Stimulated activated memory B cell treated with anti-CD40 and anti-IgM and Interleukin-4, amounts not matched to agents 10 μg/mL and 1 μg/mL and 100 μg/mL, for 72 hours (primary cell): ENCODE data around the gene RNF150.

ENCODE experiments used
- ATAC-seq: fragments of 150-1000 bp; cut with Tn5 transposase; 2 replicates; pipeline ENCODE4 v1.10.0; 2021
- H3K27ac Mint-ChIP-seq: one replicate; pipeline ENCODE4 v1.8.0; 2022; ENCODE audit warnings: mild to moderate bottlenecking, mixed read lengths
- H3K27me3 Mint-ChIP-seq: one replicate; pipeline ENCODE4 v1.8.0; 2022; ENCODE audit warnings: mixed read lengths
- H3K36me3 Mint-ChIP-seq: one replicate; pipeline ENCODE4 v1.8.0; 2022; ENCODE audit warnings: mixed read lengths
- H3K4me1 Mint-ChIP-seq: one replicate; pipeline ENCODE4 v1.8.0; 2022; ENCODE audit warnings: mixed read lengths
- H3K4me3 Mint-ChIP-seq: one replicate; pipeline ENCODE4 v1.8.0; 2022; ENCODE audit warnings: mild to moderate bottlenecking, moderate library complexity, mixed read lengths
- H3K9me3 Mint-ChIP-seq: one replicate; pipeline ENCODE4 v1.8.0; 2022; ENCODE audit warnings: mixed read lengths

The RNF150 gene

GRCh38 chr4:140963883-140964282 lies 169.4 kb downstream of the RNF150 start:
- H3K4me3 Mint-ChIP-seq, result no peak overlapping the region
- no peak overlapping the region for H3K27ac Mint-ChIP-seq
- no peak for ATAC-seq
- no peaks in the 10 kb centered on the region for H3K9me3 Mint-ChIP-seq
- H3K36me3 Mint-ChIP-seq, result no peaks in the 10 kb centered on the region
- no peaks in the 10 kb centered on the region for H3K27me3 Mint-ChIP-seq
- no peaks in the 10 kb centered on the region for H3K4me1 Mint-ChIP-seq

- Mint-ChIP-seq H3K4me1 (no peaks in the 10 kb centered on the region), H3K9me3 (peaks cover 5% of the 10 kb centered on the region)
- no peak for ATAC-seq
These were observed 177.6 kb downstream of the RNF150 start for GRCh38 chr4:140955641-140956040.

GRCh38 chr4:140952717-140953116 lies 180.6 kb downstream of the RNF150 start:
- H3K36me3 Mint-ChIP-seq, result no peaks in the 10 kb centered on the region
- H3K4me1 Mint-ChIP-seq, result no peaks in the 10 kb centered on the region
- H3K27me3 Mint-ChIP-seq, result peaks cover 8% of the 10 kb centered on the region
- H3K27ac Mint-ChIP-seq, result no peak overlapping the region
- no peak overlapping the region for H3K4me3 Mint-ChIP-seq
- no peak for ATAC-seq
- H3K9me3 Mint-ChIP-seq, result peaks cover 5% of the 10 kb centered on the region

More at GRCh38 chr4:140955641-140956040, 177.6 kb downstream of the RNF150 start:
- Mint-ChIP-seq H3K27ac (no peak overlapping the region), H3K36me3 (no peaks in the 10 kb centered on the region), H3K4me3 (no peak overlapping the region), H3K27me3 (no peaks in the 10 kb centered on the region)

GRCh38 chr4:140947506-140947905 lies 185.8 kb downstream of the RNF150 start:
- H3K4me3 Mint-ChIP-seq, result no peak overlapping the region
- no peaks in the 10 kb centered on the region for H3K4me1 Mint-ChIP-seq
- H3K36me3 Mint-ChIP-seq, result no peaks in the 10 kb centered on the region
- no peak overlapping the region for H3K27ac Mint-ChIP-seq
- peaks cover 18% of the 10 kb centered on the region for H3K27me3 Mint-ChIP-seq
- no peak for ATAC-seq
- no peaks in the 10 kb centered on the region for H3K9me3 Mint-ChIP-seq

GRCh38 chr4:140945106-140945505 lies 188.2 kb downstream of the RNF150 start:
- peaks cover 18% of the 10 kb centered on the region for H3K27me3 Mint-ChIP-seq
- H3K9me3 Mint-ChIP-seq, result no peaks in the 10 kb centered on the region
- no peak overlapping the region for H3K4me3 Mint-ChIP-seq
- H3K27ac Mint-ChIP-seq, result no peak overlapping the region
- H3K36me3 Mint-ChIP-seq, result no peaks in the 10 kb centered on the region
- no peak for ATAC-seq
- H3K4me1 Mint-ChIP-seq, result no peaks in the 10 kb centered on the region

- no peaks in the 10 kb centered on the region for H3K36me3 Mint-ChIP-seq
- ATAC-seq, result no peak
- H3K9me3 Mint-ChIP-seq, result no peaks in the 10 kb centered on the region
- no peak overlapping the region for H3K27ac Mint-ChIP-seq
- no peaks in the 10 kb centered on the region for H3K4me1 Mint-ChIP-seq
- H3K27me3 Mint-ChIP-seq, result peaks cover 17% of the 10 kb centered on the region
- H3K4me3 Mint-ChIP-seq, result no peak overlapping the region
These were observed 188.7 kb downstream of the RNF150 start for GRCh38 chr4:140944572-140944971.

GRCh38 chr4:140944199-140944515 lies 189.1 kb downstream of the RNF150 start:
- no peaks in the 10 kb centered on the region for H3K4me1 Mint-ChIP-seq
- no peaks in the 10 kb centered on the region for H3K36me3 Mint-ChIP-seq
- H3K9me3 Mint-ChIP-seq, result no peaks in the 10 kb centered on the region
- ATAC-seq, result peak; percentile 39
- H3K4me3 Mint-ChIP-seq, result no peak overlapping the region
- H3K27me3 Mint-ChIP-seq, result peaks cover 13% of the 10 kb centered on the region
- H3K27ac Mint-ChIP-seq, result no peak overlapping the region

GRCh38 chr4:140943486-140944198 lies 189.6 kb downstream of the RNF150 start:
- peaks cover 10% of the 10 kb centered on the region for H3K27me3 Mint-ChIP-seq
- H3K9me3 Mint-ChIP-seq, result no peaks in the 10 kb centered on the region
- no peak overlapping the region for H3K27ac Mint-ChIP-seq
- H3K4me1 Mint-ChIP-seq, result no peaks in the 10 kb centered on the region
- no peak overlapping the region for H3K4me3 Mint-ChIP-seq
- H3K36me3 Mint-ChIP-seq, result no peaks in the 10 kb centered on the region
- no peak for ATAC-seq

- H3K4me1 Mint-ChIP-seq, result no peaks in the 10 kb centered on the region
- ATAC-seq, result no peak
- no peak overlapping the region for H3K27ac Mint-ChIP-seq
- H3K27me3 Mint-ChIP-seq, result peaks cover 10% of the 10 kb centered on the region
- H3K4me3 Mint-ChIP-seq, result no peak overlapping the region
- H3K36me3 Mint-ChIP-seq, result no peaks in the 10 kb centered on the region
- no peaks in the 10 kb centered on the region for H3K9me3 Mint-ChIP-seq
These were observed 192.7 kb downstream of the RNF150 start for GRCh38 chr4:140940589-140940988.

GRCh38 chr4:140937866-140938265 lies 195.4 kb downstream of the RNF150 start:
- Mint-ChIP-seq H3K27ac (no peak overlapping the region), H3K4me1 (no peaks in the 10 kb centered on the region), H3K36me3 (no peaks in the 10 kb centered on the region), H3K9me3 (no peaks in the 10 kb centered on the region), H3K27me3 (peaks cover 6% of the 10 kb centered on the region), H3K4me3 (no peak overlapping the region)
- no peak for ATAC-seq

GRCh38 chr4:140935254-140935653 lies 198.0 kb downstream of the RNF150 start:
- no peaks in the 10 kb centered on the region for H3K9me3 Mint-ChIP-seq
- no peak overlapping the region for H3K4me3 Mint-ChIP-seq
- H3K4me1 Mint-ChIP-seq, result no peaks in the 10 kb centered on the region
- ATAC-seq, result no peak
- H3K27ac Mint-ChIP-seq, result no peak overlapping the region
- H3K27me3 Mint-ChIP-seq, result peaks cover 11% of the 10 kb centered on the region
- no peaks in the 10 kb centered on the region for H3K36me3 Mint-ChIP-seq

- Mint-ChIP-seq H3K27ac (no peak overlapping the region), H3K9me3 (no peaks in the 10 kb centered on the region), H3K4me3 (no peak overlapping the region), H3K27me3 (peaks cover 23% of the 10 kb centered on the region), H3K36me3 (no peaks in the 10 kb centered on the region), H3K4me1 (no peaks in the 10 kb centered on the region)
- no peak for ATAC-seq
These were observed 200.7 kb downstream of the RNF150 start for GRCh38 chr4:140932501-140933045.

GRCh38 chr4:140931911-140932310 lies 201.4 kb downstream of the RNF150 start:
- H3K4me1 Mint-ChIP-seq, result no peaks in the 10 kb centered on the region
- no peak overlapping the region for H3K4me3 Mint-ChIP-seq
- peaks cover 24% of the 10 kb centered on the region for H3K27me3 Mint-ChIP-seq
- H3K9me3 Mint-ChIP-seq, result no peaks in the 10 kb centered on the region
- ATAC-seq, result no peak
- no peaks in the 10 kb centered on the region for H3K36me3 Mint-ChIP-seq
- H3K27ac Mint-ChIP-seq, result no peak overlapping the region

- Mint-ChIP-seq H3K4me3 (no peak overlapping the region), H3K27ac (no peak overlapping the region), H3K27me3 (peaks cover 24% of the 10 kb centered on the region), H3K9me3 (no peaks in the 10 kb centered on the region), H3K36me3 (no peaks in the 10 kb centered on the region), H3K4me1 (no peaks in the 10 kb centered on the region)
- no peak for ATAC-seq
These were observed 202.7 kb downstream of the RNF150 start for GRCh38 chr4:140930557-140930956.

GRCh38 chr4:140930011-140930410 lies 203.3 kb downstream of the RNF150 start:
- no peaks in the 10 kb centered on the region for H3K4me1 Mint-ChIP-seq
- H3K27me3 Mint-ChIP-seq, result peaks cover 24% of the 10 kb centered on the region
- H3K27ac Mint-ChIP-seq, result no peak overlapping the region
- H3K9me3 Mint-ChIP-seq, result no peaks in the 10 kb centered on the region
- H3K4me3 Mint-ChIP-seq, result no peak overlapping the region
- no peaks in the 10 kb centered on the region for H3K36me3 Mint-ChIP-seq
- ATAC-seq, result no peak

GRCh38 chr4:140928880-140929279 lies 204.4 kb downstream of the RNF150 start:
- no peak for ATAC-seq
- Mint-ChIP-seq H3K4me3 (no peak overlapping the region), H3K9me3 (no peaks in the 10 kb centered on the region), H3K27me3 (peaks cover 24% of the 10 kb centered on the region), H3K4me1 (no peaks in the 10 kb centered on the region), H3K36me3 (no peaks in the 10 kb centered on the region), H3K27ac (no peak overlapping the region)
